Measurements from ENCODE around the gene ZNF138. TPM values are rescaled to one million over a fixed set of nuclear protein-coding genes. Genes with fewer than 3 reads are reported as not detected.

The ZNF138 gene
- total RNA-seq, 1 donor from 2014 or later: 3.5 TPM

GRCh38 chr7:64875258-64875657 lies 81.0 kb downstream of the ZNF138 start:
- no peak for DNase-seq (ENCODE audit: low read depth, low spot score)

GRCh38 chr7:64875658-64876406 lies 81.6 kb downstream of the ZNF138 start:
- DNase-seq (ENCODE audit: low read depth, low spot score): no peak

GRCh38 chr7:64876792-64877713 lies 82.8 kb downstream of the ZNF138 start:
- no peak for DNase-seq (ENCODE audit: low read depth, low spot score)

- DNase-seq (ENCODE audit: low read depth, low spot score): no peak
Observed at GRCh38 chr7:64877714-64878610, 83.7 kb downstream of the ZNF138 start.

GRCh38 chr7:64878684-64879083 lies 84.5 kb downstream of the ZNF138 start:
- peak; percentile 57 for DNase-seq (ENCODE audit: low read depth, low spot score)

GRCh38 chr7:64879086-64879730 lies 85.0 kb downstream of the ZNF138 start:
- DNase-seq (ENCODE audit: low read depth, low spot score): no peak

- no peak for DNase-seq (ENCODE audit: low read depth, low spot score)
Observed at GRCh38 chr7:64879800-64880199, 85.6 kb downstream of the ZNF138 start.

GRCh38 chr7:64880322-64881297 lies 86.4 kb downstream of the ZNF138 start:
- no peak for DNase-seq (ENCODE audit: low read depth, low spot score)

- no peak for DNase-seq (ENCODE audit: low read depth, low spot score)
Observed at GRCh38 chr7:64881461-64882287, 87.4 kb downstream of the ZNF138 start.

GRCh38 chr7:64882341-64883112 lies 88.3 kb downstream of the ZNF138 start:
- no peak for DNase-seq (ENCODE audit: low read depth, low spot score)

Other genes with a start within 250 kb of the ZNF138 start
- gene ZNF680, start 231.4 kb upstream of the ZNF138 start, total RNA-seq: 6.3 and 13.6 TPM in 2 replicates
- gene ZNF107, start 128.3 kb upstream of the ZNF138 start, total RNA-seq: 1.7 and 2.9 TPM in 2 replicates
- 3.3 and 5.6 TPM in 2 replicates for gene ZNF273, start 108.8 kb downstream of the ZNF138 start, total RNA-seq
- gene ZNF117, start 196.6 kb downstream of the ZNF138 start, total RNA-seq: 3.4 and 7.1 TPM in 2 replicates
- gene ERV3-1, start 212.3 kb downstream of the ZNF138 start, total RNA-seq: 6.9 and 11.3 TPM in 2 replicates

Measured in pulmonary artery endothelial cell (primary cell).